Skeletal muscle cell (primary cell): ENCODE data around the gene ARF3.

Experiments used
- DNase-seq: peaks from one replicate; pipeline ENCODE4 v3.0.0-alpha.2; 2010; ENCODE audit warnings: low read depth
- H3K4me3 ChIP-seq: 2 replicates; pipeline ENCODE4 v1.5.1; 2011; ENCODE audit warnings: low read depth, mild to moderate bottlenecking, control low read depth, low read length, moderate library complexity

The ARF3 gene

DNA sequence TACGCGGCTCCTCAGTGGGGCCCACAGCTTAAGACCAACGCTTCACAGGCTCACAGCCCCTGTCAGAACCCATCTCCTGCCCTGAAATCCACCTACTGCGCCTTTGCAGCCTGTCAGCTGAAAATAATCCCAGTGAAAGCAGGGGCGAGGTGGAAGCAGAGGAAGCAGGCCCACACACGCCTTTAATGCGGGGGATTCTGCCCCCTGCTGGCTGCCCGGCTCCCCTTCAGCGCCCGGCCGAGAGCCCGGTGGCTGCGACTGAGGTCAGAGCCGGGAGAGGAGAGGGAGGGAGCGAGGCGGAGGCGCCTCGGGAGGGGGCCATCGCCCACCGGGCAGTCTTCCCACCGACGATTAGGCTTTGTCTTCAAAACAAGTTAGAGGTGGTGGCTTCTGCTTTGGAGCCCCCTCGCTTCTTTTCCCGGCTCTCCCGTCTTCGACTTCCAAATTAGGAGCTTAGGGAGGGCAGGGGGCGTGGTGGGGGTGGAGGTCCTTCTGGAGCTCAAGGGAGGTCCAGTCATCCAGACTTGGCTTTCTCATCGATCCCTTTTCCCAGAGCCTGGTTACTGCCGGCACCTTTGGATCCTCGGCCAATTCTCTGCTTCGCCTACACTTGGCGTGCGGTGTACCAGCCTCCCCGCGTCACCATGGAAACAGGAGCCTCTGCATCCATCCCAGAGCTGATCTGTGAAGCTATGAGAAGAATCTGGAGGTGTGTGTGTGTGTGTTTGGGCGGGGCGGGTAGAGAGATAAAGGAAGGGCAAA is 66.4 kb downstream of the ARF3 start:
- H3K4me3 ChIP-seq, result peak overlapping the region; percentile 31
- DNase-seq, result peak; percentile 15

DNA sequence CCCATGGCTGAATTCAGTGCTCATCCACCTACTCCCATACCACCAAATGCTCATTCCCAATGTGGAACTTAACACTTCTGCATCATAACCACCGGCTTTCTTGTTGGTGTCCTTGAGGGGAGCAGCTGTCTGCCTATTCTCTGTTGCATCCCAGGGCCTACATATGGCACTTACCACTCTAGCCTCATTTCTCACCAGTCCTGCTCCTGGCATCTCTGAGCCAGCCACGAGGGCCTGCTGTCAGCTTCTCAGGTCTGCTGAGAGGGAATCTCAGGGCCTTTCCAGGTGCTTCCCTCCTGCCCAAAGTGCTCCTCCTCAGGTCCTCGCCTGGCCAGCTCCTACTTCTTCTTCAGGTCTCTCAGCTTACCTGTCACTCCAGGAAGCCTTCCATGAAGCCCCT is 67.6 kb downstream of the ARF3 start:
- DNase-seq, result no peak
- no peak overlapping the region for H3K4me3 ChIP-seq
